ENCODE results near the gene SMYD5. TPM values are rescaled to one million over a fixed set of nuclear protein-coding genes. Genes with fewer than 3 reads are reported as not detected.

SMYD5 gene
- total and polyA plus RNA-seq, 4 donors, result 10.8 to 19.5 (median 15.9) TPM

DNA sequence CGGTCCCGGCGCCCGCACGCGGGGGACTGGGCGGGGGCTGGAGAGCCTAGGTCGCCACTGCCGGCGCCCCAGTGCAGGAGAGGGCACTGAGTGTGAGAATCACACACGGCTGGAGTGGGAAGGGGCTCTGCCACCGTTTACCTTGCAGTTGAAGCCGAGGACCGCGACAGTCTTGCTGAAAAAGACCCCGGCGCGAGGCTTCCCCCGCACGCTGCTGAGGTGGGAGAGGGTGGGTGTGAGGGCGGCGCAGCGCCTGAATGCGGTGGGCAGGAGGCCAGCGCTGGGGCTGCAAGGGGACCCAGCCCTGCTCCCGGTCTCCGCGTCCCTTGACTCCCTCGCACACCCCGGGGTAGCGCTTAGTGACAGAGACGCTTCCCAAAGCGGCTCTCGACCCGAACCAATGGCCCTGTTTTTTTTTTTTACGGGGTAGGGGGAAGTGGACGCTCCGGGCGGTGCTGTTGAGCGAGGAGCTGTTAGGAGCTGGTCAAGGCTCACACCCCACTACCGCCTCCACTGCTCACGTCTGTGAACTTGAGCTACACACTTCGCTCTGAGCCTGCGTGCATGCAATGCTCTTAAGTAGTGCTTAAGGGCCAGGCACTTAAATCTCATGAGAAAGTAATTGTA lies 10.9 kb upstream of the SMYD5 start:
- DNase-seq, result peak; percentile 43 to 73 (median 47)
- no peak overlapping the region for H3K27ac ChIP-seq (ENCODE audit: low read depth in 1 of 2, low read length in 1 of 2)
- no peaks in the 10 kb centered on the region for H3K9me3 ChIP-seq (ENCODE audit: control insufficient read depth in 4 of 4, insufficient read depth in 3 of 4, low read length in 3 of 4)
- ATAC-seq (ENCODE audit: insufficient read depth, low FRiP score), result no peak
- H3K4me3 ChIP-seq, result no peak overlapping the region
- WGBS, 2 donors, result 5% methylated on average over 43 to 44 of the region's 44 CpGs
- H3K27me3 ChIP-seq (ENCODE audit: control insufficient read depth in 3 of 3, insufficient read depth in 3 of 3, low read length in 2 of 3), result peaks cover 3 to 37% (median 33%) of the 10 kb centered on the region in 3 donors
- peaks cover 0 to 13% (median 0%) of the 10 kb centered on the region in 5 donors for H3K4me1 ChIP-seq (ENCODE audit: control insufficient read depth in 5 of 5, insufficient read depth in 5 of 5, low read length in 5 of 5)
- TF ChIP-seq CTCF (IDR thresholded peaks at IDR 0.05; ENCODE audit: control extremely low read depth, extremely low read depth), result no peak
- H3K9ac ChIP-seq (ENCODE audit: insufficient read depth in 1 of 2, low read length in 2 of 2), result no peak overlapping the region
- H3K36me3 ChIP-seq (ENCODE audit: control insufficient read depth in 4 of 4, insufficient read depth in 4 of 4, low read length in 4 of 4), result no peaks in the 10 kb centered on the region

GRCh38 chr2:73205611-73206010 lies 8.4 kb upstream of the SMYD5 start:
- no peak overlapping the region for H3K4me3 ChIP-seq
- H3K27ac ChIP-seq (ENCODE audit: low read depth in 1 of 2, low read length in 1 of 2), result no peak overlapping the region
- H3K9ac ChIP-seq (ENCODE audit: insufficient read depth in 1 of 2, low read length in 2 of 2), result no peak overlapping the region
- no peak for ATAC-seq (ENCODE audit: insufficient read depth, low FRiP score)
- H3K9me3 ChIP-seq (ENCODE audit: control insufficient read depth in 4 of 4, insufficient read depth in 3 of 4, low read length in 3 of 4), result no peaks in the 10 kb centered on the region
- H3K4me1 ChIP-seq (ENCODE audit: control insufficient read depth in 5 of 5, insufficient read depth in 5 of 5, low read length in 5 of 5), result peaks cover 0 to 14% (median 0%) of the 10 kb centered on the region in 5 donors
- WGBS, 2 donors, result 80 to 88% methylated on average over 6 of the region's 6 CpGs
- H3K36me3 ChIP-seq (ENCODE audit: control insufficient read depth in 4 of 4, insufficient read depth in 4 of 4, low read length in 4 of 4), result no peaks in the 10 kb centered on the region
- DNase-seq, result no peak
- peaks cover 3 to 31% (median 28%) of the 10 kb centered on the region in 3 donors for H3K27me3 ChIP-seq (ENCODE audit: control insufficient read depth in 3 of 3, insufficient read depth in 3 of 3, low read length in 2 of 3)
- no peak for TF ChIP-seq CTCF (IDR thresholded peaks at IDR 0.05; ENCODE audit: control extremely low read depth, extremely low read depth)

GRCh38 chr2:73208258-73208657 lies 5.8 kb upstream of the SMYD5 start:
- H3K9ac ChIP-seq (ENCODE audit: insufficient read depth in 1 of 2, low read length in 2 of 2), result no peak overlapping the region
- no peak overlapping the region for H3K27ac ChIP-seq (ENCODE audit: low read depth in 1 of 2, low read length in 1 of 2)
- DNase-seq (no peak), ATAC-seq (ENCODE audit: insufficient read depth, low FRiP score) (no peak)
- 78 to 91% methylated on average over 3 of the region's 3 CpGs for WGBS, 2 donors
- H3K4me3 ChIP-seq, result no peak overlapping the region
- no peaks in the 10 kb centered on the region for H3K36me3 ChIP-seq (ENCODE audit: control insufficient read depth in 4 of 4, insufficient read depth in 4 of 4, low read length in 4 of 4)
- no peaks in the 10 kb centered on the region for H3K9me3 ChIP-seq (ENCODE audit: control insufficient read depth in 4 of 4, insufficient read depth in 3 of 4, low read length in 3 of 4)
- H3K27me3 ChIP-seq (ENCODE audit: control insufficient read depth in 3 of 3, insufficient read depth in 3 of 3, low read length in 2 of 3), result peaks cover 3 to 17% (median 16%) of the 10 kb centered on the region in 3 donors
- no peak for TF ChIP-seq CTCF (IDR thresholded peaks at IDR 0.05; ENCODE audit: control extremely low read depth, extremely low read depth)
- H3K4me1 ChIP-seq (ENCODE audit: control insufficient read depth in 5 of 5, insufficient read depth in 5 of 5, low read length in 5 of 5), result peaks cover 0 to 3% (median 0%) of the 10 kb centered on the region in 5 donors
